ENCODE data around the gene SLC1A7.

The SLC1A7 gene

DNA sequence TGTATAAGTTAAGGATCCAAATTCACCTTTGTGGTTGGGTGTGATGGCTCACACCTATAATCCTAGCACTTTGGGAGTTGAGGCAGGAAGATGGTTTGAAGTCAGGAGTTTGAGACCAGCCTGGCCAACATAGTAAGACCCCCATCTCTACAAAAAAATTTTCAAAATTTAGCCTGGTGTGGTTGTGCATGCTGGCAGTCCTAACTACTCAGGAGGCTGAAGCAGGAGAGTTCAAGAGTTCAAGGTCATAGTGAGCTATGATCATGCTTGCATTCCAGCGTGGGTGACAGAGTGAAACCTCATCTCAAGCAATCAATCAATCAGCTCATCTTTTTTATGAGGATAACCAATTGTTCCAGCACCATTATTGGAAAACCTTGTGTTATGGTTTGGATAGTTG is 16.5 kb upstream of the SLC1A7 start:
- DNase-seq, result no peak

- no peak for DNase-seq
These were observed 14.3 kb upstream of the SLC1A7 start for GRCh38 chr1:53156783-53157182.

DNA sequence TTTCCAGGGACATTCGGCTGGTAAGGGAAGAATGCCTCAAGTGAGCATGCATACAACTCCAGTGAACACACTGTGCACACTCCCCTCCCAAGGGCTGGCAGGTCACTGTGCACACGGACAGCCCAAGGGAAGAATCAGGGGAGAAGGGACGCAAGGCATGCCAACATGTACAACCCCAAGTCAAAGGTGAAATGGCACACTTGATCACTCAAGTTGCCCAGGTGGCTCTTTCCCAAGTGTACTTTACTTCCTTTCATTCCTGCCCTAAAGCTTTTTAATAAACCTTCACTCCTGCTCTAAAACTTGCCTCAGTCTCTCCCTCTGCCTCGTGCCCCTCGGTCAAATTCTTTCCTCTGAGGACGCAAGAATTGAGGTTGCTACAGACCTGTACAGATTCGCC is 13.5 kb upstream of the SLC1A7 start:
- no peak for DNase-seq

DNA sequence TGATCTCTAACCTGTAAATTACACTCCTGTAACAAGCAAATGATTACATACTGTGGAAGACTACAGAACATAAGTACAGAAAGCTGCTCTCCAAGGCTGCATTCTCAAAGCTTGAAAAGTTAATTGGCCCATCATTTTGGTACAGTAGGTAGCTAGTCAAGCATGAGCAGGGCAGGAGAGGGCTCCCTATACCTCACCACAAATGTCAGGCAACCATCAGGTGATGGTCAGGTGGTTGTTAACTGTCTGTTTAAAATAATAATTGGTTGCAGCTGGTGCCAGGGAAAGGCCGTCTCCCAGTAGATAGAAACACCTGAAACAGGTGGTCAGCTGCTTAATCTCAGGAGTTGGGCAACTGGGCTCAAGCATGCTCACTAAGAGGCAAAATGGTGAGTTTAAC is 13.1 kb upstream of the SLC1A7 start:
- no peak for DNase-seq

- no peak for DNase-seq
These were observed 12.5 kb upstream of the SLC1A7 start for GRCh38 chr1:53154859-53155438.

DNA sequence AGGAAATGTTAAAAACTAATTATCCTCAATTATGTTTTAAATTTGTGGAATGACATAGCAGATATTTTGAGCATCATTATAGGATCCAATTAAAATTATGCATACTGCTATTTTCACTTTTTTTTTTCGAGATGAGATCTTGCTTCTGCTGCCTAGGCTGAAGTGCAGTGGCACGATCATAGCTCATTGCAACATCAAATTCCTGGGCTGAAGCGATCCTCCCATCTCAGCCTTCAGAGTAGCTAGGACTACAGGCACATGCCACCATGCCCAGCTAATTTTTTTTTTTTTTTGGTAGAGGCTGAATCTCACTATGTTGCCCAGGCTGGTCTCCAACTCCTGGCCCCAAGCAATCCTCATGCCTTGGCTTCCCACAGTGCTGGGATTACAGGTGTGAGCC is 11.3 kb upstream of the SLC1A7 start:
- DNase-seq, result no peak

GRCh38 chr1:53148123-53148522 is 5.7 kb upstream of the SLC1A7 start:
- DNase-seq, result no peak

DNA sequence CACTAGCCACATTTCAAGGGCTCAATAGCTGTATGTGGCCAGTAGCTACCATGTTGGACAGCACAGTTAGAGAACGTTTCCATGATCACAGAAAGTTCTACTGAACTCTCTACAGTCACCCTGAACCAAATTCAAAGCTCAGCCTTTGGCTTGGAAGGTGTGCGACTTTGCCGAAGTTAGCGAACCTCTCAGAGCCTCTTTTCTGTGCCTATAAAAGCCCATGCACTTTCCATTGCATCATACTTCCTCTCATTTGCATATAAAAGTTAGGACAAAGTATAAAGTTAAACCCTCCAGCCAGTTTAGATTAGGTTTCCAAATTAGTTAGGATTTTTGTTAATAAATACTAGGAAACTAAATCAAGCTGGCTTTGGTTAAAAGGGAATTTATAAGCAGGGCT is 4.7 kb upstream of the SLC1A7 start:
- DNase-seq, result no peak

DNA sequence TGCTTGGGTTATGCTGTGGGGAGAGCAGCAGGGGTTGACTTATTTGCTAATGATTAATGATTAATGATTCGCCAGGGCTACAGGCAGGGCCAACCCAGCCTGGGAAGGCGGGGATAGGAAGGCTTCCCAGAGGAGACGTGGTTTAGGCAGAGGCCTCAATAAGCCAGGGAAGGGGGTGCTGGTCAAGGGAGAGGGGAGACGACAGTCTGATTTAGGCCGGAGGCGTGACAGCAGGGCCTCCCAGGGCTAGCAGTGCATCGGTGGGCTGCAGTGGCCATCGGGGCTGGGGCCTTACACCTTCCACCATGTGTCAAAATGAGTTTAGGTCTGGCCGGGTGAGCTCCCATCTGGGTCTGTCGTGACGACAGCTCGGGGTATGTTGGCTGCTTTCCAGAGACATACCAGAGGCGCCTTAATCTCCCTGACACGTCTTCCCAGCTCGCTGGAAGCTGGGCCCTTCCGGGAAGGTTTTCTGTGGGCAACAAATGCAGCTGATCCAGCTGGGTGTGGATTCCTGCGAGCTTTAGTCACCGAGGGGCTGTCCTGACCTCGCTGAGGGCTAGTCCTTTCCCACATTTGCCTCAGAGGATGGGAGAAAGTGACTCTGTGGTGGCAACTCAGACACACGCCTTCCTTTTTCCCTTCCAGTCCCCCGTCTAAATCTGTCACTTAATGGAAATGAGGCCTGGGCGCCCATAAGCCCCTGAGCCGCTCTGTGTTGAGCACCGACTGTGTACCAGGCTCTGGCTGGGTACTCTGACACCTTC is 3.7 kb upstream of the SLC1A7 start:
- DNase-seq, result peak; percentile 97

- no peak for DNase-seq
These were observed 3.1 kb upstream of the SLC1A7 start for GRCh38 chr1:53145619-53145941.

DNA sequence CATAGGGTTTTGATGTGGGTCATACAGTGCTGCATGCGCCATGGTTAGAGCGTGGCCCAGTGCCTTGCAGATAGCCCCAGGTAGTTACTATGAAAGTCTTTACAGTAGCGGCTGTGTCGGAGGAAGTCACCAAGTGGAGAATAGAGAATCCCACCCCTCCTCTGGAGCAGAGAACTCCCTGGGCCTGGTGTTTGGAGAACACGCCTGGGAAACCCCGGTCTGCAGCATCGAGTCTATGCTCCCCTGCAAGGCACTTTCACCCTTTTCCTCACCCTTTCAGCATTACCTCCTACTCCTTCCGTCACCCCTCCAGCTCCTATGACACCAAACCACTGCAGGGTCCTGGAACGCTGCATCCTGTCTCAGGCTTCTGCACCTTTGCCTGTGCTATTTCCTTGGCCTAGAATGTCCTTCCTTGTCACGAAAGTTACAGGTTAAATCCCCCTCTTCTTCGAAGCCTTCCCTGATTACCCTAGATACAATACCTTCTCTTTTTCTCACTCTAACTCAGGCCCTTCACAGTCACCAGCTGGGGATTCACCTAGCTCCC is 2.7 kb upstream of the SLC1A7 start:
- DNase-seq, result no peak

DNA sequence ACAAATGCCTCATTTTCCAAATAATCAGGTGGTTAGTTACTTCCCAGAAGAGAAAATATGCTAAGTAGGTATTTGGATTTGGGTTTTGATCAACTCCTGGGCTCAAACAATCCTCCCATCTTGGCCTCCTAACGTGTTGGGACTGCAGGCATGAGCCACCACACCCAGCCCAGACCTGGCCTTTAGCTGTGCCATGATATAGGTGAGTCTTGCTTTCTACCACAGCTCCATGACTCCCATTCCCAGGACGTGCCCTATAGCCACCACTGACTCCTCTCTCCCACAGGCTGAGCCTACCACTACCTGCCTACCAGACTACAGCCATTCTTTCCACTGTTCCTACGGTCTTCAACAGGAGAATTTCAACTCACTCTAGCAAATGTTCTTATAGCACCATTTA is 1.8 kb upstream of the SLC1A7 start:
- DNase-seq, result no peak

DNA sequence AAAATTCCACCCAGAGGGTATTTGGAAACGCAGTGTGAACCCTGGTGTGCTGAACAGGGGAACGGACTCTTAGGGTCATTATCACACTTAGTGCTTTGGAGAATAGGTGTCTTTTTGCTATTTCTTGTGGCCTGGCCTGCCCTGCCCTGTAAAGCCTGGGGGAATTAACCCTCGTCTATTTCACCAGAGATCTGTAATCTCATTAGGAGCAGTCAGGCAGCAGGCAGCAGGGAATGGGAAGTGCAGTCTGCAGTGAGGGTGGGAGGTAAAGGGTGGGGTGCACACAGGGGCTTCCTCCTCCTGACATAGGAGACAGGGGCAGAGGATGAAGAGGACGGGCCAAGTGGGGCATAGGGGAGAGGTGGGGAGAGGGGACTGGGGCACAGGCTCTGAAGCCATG is 1.1 kb upstream of the SLC1A7 start:
- DNase-seq, result no peak

DNA sequence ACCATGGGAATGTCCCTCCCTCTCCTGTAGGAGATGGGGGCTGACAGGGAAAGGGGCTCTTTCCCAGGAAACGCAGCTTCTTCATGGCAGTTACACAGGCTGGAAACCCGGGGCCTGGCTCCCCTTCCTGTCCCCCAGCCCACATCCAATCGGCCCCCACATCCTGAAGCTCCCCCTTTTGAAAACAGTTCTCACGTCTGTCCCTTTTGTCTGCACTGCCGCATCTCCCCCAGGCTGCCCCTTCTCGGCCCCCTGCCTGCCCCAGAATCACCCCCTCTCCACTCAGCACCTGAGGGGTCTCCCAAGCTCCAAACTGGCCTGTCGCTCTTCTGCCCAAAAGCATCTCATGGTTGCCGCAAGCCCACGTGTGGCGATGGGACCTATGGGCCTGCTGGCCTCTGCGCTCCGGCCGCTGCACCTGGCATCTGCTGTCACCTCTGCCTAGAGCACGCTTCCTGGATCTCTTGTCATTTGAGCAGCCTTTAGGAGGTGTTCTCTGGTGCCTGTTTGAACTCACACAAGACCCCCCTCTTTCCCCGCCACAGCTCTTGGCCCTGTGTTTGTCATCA is 867 bp downstream of the SLC1A7 start:
- DNase-seq, result no peak

GRCh38 chr1:53140451-53140850 is 2.0 kb downstream of the SLC1A7 start:
- no peak for DNase-seq

DNA sequence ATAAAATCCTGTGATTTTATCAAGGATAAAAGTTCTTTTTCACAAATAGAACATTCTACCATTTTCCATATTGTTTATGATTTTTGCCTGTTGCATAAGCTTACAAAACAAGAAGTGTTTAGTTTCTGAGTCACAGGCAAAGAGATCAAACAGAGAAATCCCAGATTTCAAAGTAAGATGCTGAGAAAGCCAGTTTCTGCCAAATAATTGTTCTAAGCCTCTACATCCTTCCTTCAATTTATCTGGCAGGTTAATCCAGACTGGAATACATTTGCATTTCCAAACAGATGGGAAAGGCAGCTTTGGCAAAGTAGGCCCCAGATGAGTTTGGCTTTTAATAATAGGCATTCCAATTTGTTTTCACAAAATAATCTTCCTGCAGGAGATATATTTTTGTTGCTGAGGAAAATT is 2.5 kb downstream of the SLC1A7 start:
- peak; percentile 26 for DNase-seq

- DNase-seq, result no peak
These were observed 3.2 kb downstream of the SLC1A7 start for GRCh38 chr1:53138991-53139884.

- DNase-seq, result peak; percentile 80
These were observed 4.7 kb downstream of the SLC1A7 start for GRCh38 chr1:53137729-53138128.

DNA sequence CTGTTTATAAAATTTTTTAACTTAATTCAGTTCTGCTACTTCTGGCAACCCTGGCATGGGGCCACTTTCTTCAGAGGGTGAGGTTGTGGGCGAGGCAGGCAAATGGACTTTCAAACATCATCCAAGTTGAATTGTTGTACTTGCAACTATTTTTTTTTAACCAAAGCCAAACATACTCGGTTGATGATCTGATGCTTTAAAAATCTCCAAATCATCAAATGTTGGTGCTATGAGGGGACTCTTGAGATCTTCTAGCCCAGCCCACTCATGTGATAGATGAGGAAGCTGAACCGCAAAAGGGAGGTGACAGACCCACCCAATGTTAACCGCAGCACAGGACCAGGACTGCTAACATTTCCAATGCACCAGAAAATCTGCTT is 6.7 kb downstream of the SLC1A7 start:
- no peak for DNase-seq

DNA sequence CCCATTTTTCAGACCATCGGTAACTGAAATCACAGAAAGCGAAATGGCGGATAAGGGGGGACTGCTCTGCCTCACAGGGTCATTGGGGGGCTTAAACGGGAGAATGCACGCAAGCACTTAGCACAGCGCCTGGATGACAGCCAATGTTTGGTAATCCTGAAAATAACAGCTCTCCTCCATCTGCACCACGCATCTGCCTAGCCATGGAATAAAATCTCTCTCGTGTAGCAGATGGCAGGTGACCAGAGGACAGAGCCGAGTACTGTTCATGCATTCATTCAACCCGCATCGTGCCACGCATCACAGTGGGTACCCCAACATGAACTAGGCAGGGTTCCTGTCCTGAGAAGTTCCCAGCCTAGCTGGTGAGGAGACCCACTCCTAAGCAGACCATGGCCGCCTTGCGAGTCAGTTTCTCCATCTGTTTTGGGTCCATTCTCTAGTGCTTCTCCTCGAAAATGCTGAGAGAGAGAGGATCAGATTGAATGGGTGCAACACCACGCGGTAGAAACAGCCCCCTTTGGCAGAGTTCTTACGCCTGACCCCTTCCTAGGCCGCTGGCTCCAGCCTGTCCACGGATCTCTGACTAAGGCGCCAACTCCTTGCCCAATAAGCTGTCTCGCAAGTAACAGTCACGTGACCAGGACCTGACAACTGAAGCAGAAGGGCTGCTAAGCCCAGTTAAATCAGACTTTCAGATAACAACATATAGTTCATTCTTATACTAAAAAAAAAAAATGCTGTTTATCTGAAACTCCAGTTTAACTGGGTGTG is 7.3 kb downstream of the SLC1A7 start:
- no peak for DNase-seq

- no peak for DNase-seq
These were observed 8.4 kb downstream of the SLC1A7 start for GRCh38 chr1:53134042-53134485.

DNA sequence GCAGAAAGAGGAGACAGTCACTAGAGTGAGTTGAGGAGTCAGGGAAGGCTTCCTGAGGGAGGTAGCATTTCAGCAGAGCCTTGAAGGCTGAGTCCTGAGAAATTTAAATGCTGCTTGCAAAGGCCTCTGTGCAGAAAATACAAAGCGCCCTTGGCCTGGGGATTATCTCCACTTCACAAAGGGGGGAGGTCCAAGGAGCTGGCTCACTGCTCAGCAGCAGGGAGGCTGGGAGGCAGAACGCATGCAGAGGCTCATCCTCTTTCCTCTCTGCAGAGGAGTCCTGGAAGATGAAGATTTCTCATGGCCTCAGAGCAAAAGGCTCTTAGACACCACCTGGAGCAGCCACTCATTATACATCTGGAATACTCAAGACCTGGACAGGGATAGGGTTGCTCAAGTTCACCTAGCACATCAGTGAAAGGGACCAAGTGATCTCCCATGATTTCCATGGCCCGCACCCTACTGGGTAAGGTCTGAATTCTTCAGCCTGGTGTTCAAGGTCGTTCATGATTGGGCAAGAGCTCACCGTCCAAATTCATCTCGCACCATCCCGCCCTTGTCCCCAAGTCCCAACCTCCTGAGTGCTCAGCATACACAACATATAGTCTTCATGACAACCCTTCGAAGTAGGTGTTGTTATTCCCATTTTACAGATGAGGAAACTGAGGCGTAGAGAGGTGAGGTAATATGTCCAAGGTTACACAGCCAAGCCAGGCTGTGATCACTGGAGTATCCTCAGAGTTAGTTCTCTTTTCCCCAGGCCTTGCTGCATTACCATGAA is 9.0 kb downstream of the SLC1A7 start:
- no peak for DNase-seq
